ENCODE results near the gene POU4F3. TPM values are rescaled to one million over a fixed set of nuclear protein-coding genes. Genes with fewer than 3 reads are reported as not detected.

Gene POU4F3
- total and polyA plus RNA-seq, 2 of the 8 experiments (the other 6 are each of a cell fraction or from before 2014, with no cell fraction given) = 0.09 TPM; not detected in 1

GRCh38 chr5:146342882-146343865, 4.5 kb downstream of the POU4F3 start:
- H4K91ac ChIP-seq (replicated peaks; ENCODE audit: insufficient read length, low read length) = no peak overlapping the region
- H3K79me2 ChIP-seq (ENCODE audit: control insufficient read depth in 1 of 2, insufficient read depth in 2 of 2, low read length in 2 of 2) = no peaks in the 10 kb centered on the region
- peak overlapping the region in 2 of 4 experiments; percentile 14 to 30; a peak in 4 of 8 replicates for H3K4me3 ChIP-seq (ENCODE audit: extremely low read depth in 1 of 4, insufficient read depth in 2 of 4, low read depth in 3 of 4, low read length in 4 of 4)
- H2BK5ac ChIP-seq (ENCODE audit: low read depth, low read length) = no peak overlapping the region
- peaks cover 23% of the 10 kb centered on the region; the same call in 1 of the 2 replicates for H3K23me2 ChIP-seq (ENCODE audit: low read depth, low read length)
- no peak overlapping the region for H3K56ac ChIP-seq (replicated peaks; ENCODE audit: insufficient read length, low read depth, low read length)
- H3K27me3 ChIP-seq (replicated peaks in 1 of 4; ENCODE audit: control insufficient read depth in 3 of 4, extremely low read depth in 1 of 4, insufficient read depth in 3 of 4, low read length in 3 of 4) = peaks cover 83 to 98% (median 94%) of the 10 kb centered on the region in 4 experiments
- 9% methylated on average over 46 of the region's 46 CpGs; no CpG with 5 or more reads in 1 of the 2 experiments for WGBS, 2 experiments (ENCODE audit: extremely low coverage in 1 of 2, insufficient coverage in 1 of 2, insufficient read length in 1 of 2, insufficient replicate concordance in 2 of 2, low coverage in 1 of 2, low lambda C conversion rate in 2 of 2, missing lambda C conversion rate in 1 of 2)
- POLR2A ChIA-PET (ENCODE audit: partially characterized antibody) = interaction anchor here (1.8 kb wide), 1 partner anchor 11 kb away, joined by 5 read pairs; no protein-coding TSS in a partner anchor
- H2BK12ac ChIP-seq (ENCODE audit: low read depth, low read length) = no peak overlapping the region; the same call in 1 of the 2 replicates
- DNase-seq (ENCODE audit: low read depth in 1 of 2, low spot score in 2 of 2) (peak in 1 of 2 experiments; percentile 62), FAIRE-seq (no peak)
- peaks cover 0 to 5% (median 0%) of the 10 kb centered on the region in 4 experiments; a peak in 1 of 8 replicates for H3K36me3 ChIP-seq (ENCODE audit: control insufficient read depth in 2 of 4, insufficient read depth in 4 of 4, low read length in 3 of 4)
- H3K4ac ChIP-seq (replicated peaks; ENCODE audit: insufficient read length, low read depth, low read length) = no peak overlapping the region
- no peak overlapping the region for H3K9ac ChIP-seq (replicated peaks in 1 of 4; ENCODE audit: extremely low read depth in 1 of 4, low read depth in 3 of 4, low read length in 3 of 4)
- H2AK5ac ChIP-seq (ENCODE audit: low read depth, low read length) = no peak overlapping the region
- peaks cover 18 to 28% (median 20%) of the 10 kb centered on the region in 4 experiments for H3K4me1 ChIP-seq (replicated peaks in 1 of 4; ENCODE audit: control insufficient read depth in 3 of 4, insufficient read depth in 4 of 4, low read length in 3 of 4)
- no peak overlapping the region for H2BK20ac ChIP-seq (ENCODE audit: low read length)
- no peaks in the 10 kb centered on the region for H3K79me1 ChIP-seq (ENCODE audit: low read depth, low read length)
- no peak overlapping the region for H2BK120ac ChIP-seq (replicated peaks; ENCODE audit: low read depth, low read length)
- H3K23ac ChIP-seq (ENCODE audit: insufficient read length) = no peak overlapping the region
- H4K5ac ChIP-seq (ENCODE audit: insufficient read length, low read depth, low read length) = no peak overlapping the region
- no peak overlapping the region for H3K18ac ChIP-seq (ENCODE audit: extremely low read depth, low read length)
- no peak overlapping the region for H4K8ac ChIP-seq (ENCODE audit: extremely low read depth, insufficient read depth, low read length)
- no peak overlapping the region for H3K14ac ChIP-seq (ENCODE audit: insufficient read length)
- no peak overlapping the region for H3K27ac ChIP-seq (ENCODE audit: low read depth, low read length)
- H3K4me2 ChIP-seq (ENCODE audit: insufficient read depth in 1 of 2, low read depth in 2 of 2, low read length in 2 of 2) = peak overlapping the region; percentile 39 to 61
- no peak overlapping the region for H2AFZ ChIP-seq (ENCODE audit: low read length)
- CTCF ChIA-PET (ENCODE audit: partially characterized antibody) = interaction anchor here (0.7 to 2.5 kb wide), 5 partner anchors 10 to 48 kb away, joined by 3 to 6 read pairs (median 3); no protein-coding TSS in a partner anchor
- no peaks in the 10 kb centered on the region for H3K9me3 ChIP-seq (ENCODE audit: insufficient read depth in 2 of 2, low read depth in 1 of 2, low read length in 1 of 2)
- 0 out of 2 replicates have a peak overlapping the region, but pooled peaks have one; percentile 29 for H2BK15ac ChIP-seq (ENCODE audit: low read length)
- peaks cover 21 to 44% of the 10 kb centered on the region in 2 experiments for H4K20me1 ChIP-seq (replicated peaks in 1 of 2; ENCODE audit: control insufficient read depth in 1 of 2, insufficient read depth in 2 of 2, low read length in 2 of 2)
- TF ChIP-seq HDAC2 (IDR thresholded peaks at IDR 0.05; ENCODE audit: borderline replicate concordance in 1 of 2, low read depth in 2 of 2, low read length in 2 of 2) (no peak), CBX8 (IDR thresholded peaks at IDR 0.05; ENCODE audit: borderline replicate concordance, low read depth, low read length) (0 out of 2 replicates have a peak, but pooled peaks have one; percentile 23), BACH1 (IDR thresholded peaks at IDR 0.05; ENCODE audit: low read length) (no peak), EZH2 (IDR thresholded peaks at IDR 0.05; ENCODE audit: low read depth, low read length, severe bottlenecking) (peak; percentile 92), RNF2 (IDR thresholded peaks at IDR 0.05; ENCODE audit: borderline replicate concordance, low read depth, low read length, missing control alignments, poor library complexity, severe bottlenecking) (peak; percentile 29), KDM1A (IDR thresholded peaks at IDR 0.05; ENCODE audit: borderline replicate concordance, low read length) (no peak; the same call in 1 of the 2 replicates), GTF2F1 (IDR thresholded peaks at IDR 0.05; ENCODE audit: borderline replicate concordance, low read depth, low read length) (no peak), EGR1 (IDR thresholded peaks at IDR 0.05; ENCODE audit: borderline replicate concordance, low read depth, low read length) (no peak), SUZ12 (IDR thresholded peaks at IDR 0.05; ENCODE audit: low read length) (peak; percentile 99)

All from H1 (cell line).